KOPT-K1 (cell line): ENCODE data around the gene EEF1AKMT1.

Experiments used
- H3K27ac ChIP-seq: fragments of 200-600 bp; sonication (generic); 2 replicates; pipeline ENCODE4 v1.5.1; 2016; ENCODE audit warnings: antibody characterized with exemption, mild to moderate bottlenecking, low read depth, low read length; ENCODE audit not compliant: poor library complexity, severe bottlenecking
- H3K36me3 ChIP-seq: fragments of 200-600 bp; sonication (generic); 2 replicates; pipeline ENCODE4 v1.5.1; 2017; ENCODE audit warnings: antibody characterized with exemption, mild to moderate bottlenecking, low read length, moderate library complexity; ENCODE audit not compliant: insufficient read depth
- H3K9me3 ChIP-seq: fragments of 200-600 bp; sonication (generic); 2 replicates; pipeline ENCODE4 v1.5.1; 2017; ENCODE audit warnings: antibody characterized with exemption, low read length, mild to moderate bottlenecking; ENCODE audit not compliant: insufficient read depth, poor library complexity, severe bottlenecking

The EEF1AKMT1 gene

GRCh38 chr13:20717581-20718542 is 55.9 kb downstream of the EEF1AKMT1 start:
- no peaks in the 10 kb centered on the region for H3K36me3 ChIP-seq
- H3K27ac ChIP-seq = no peak overlapping the region
- no peaks in the 10 kb centered on the region for H3K9me3 ChIP-seq

GRCh38 chr13:20716951-20717350 is 56.8 kb downstream of the EEF1AKMT1 start:
- no peaks in the 10 kb centered on the region for H3K9me3 ChIP-seq
- H3K27ac ChIP-seq = no peak overlapping the region
- no peaks in the 10 kb centered on the region for H3K36me3 ChIP-seq

GRCh38 chr13:20715330-20715712 is 58.4 kb downstream of the EEF1AKMT1 start:
- no peaks in the 10 kb centered on the region for H3K9me3 ChIP-seq
- no peak overlapping the region for H3K27ac ChIP-seq
- H3K36me3 ChIP-seq = no peaks in the 10 kb centered on the region

GRCh38 chr13:20714563-20715329 is 59.0 kb downstream of the EEF1AKMT1 start:
- H3K36me3 ChIP-seq = no peaks in the 10 kb centered on the region
- no peaks in the 10 kb centered on the region for H3K9me3 ChIP-seq
- H3K27ac ChIP-seq = no peak overlapping the region

- Histone ChIP-seq H3K27ac (no peak overlapping the region), H3K9me3 (no peaks in the 10 kb centered on the region), H3K36me3 (no peaks in the 10 kb centered on the region)
Measured at GRCh38 chr13:20714161-20714560, 59.6 kb downstream of the EEF1AKMT1 start.

- Histone ChIP-seq H3K27ac (no peak overlapping the region), H3K36me3 (no peaks in the 10 kb centered on the region), H3K9me3 (no peaks in the 10 kb centered on the region)
Measured at GRCh38 chr13:20713751-20714150, 60.0 kb downstream of the EEF1AKMT1 start.

GRCh38 chr13:20713014-20713376 is 60.8 kb downstream of the EEF1AKMT1 start:
- H3K36me3 ChIP-seq = no peaks in the 10 kb centered on the region
- H3K27ac ChIP-seq = no peak overlapping the region
- H3K9me3 ChIP-seq = no peaks in the 10 kb centered on the region

GRCh38 chr13:20711301-20712044 is 62.3 kb downstream of the EEF1AKMT1 start:
- Histone ChIP-seq H3K27ac (no peak overlapping the region), H3K9me3 (no peaks in the 10 kb centered on the region), H3K36me3 (no peaks in the 10 kb centered on the region)

GRCh38 chr13:20709782-20710181 is 64.0 kb downstream of the EEF1AKMT1 start:
- no peak overlapping the region for H3K27ac ChIP-seq
- no peaks in the 10 kb centered on the region for H3K9me3 ChIP-seq
- H3K36me3 ChIP-seq = no peaks in the 10 kb centered on the region

GRCh38 chr13:20709369-20709768 is 64.4 kb downstream of the EEF1AKMT1 start:
- no peak overlapping the region for H3K27ac ChIP-seq

GRCh38 chr13:20708216-20708615 is 65.5 kb downstream of the EEF1AKMT1 start:
- no peaks in the 10 kb centered on the region for H3K9me3 ChIP-seq
- no peak overlapping the region for H3K27ac ChIP-seq
- H3K36me3 ChIP-seq = no peaks in the 10 kb centered on the region

More at GRCh38 chr13:20709369-20709768, 64.4 kb downstream of the EEF1AKMT1 start:
- no peaks in the 10 kb centered on the region for H3K36me3 ChIP-seq
- no peaks in the 10 kb centered on the region for H3K9me3 ChIP-seq

- Histone ChIP-seq H3K36me3 (no peaks in the 10 kb centered on the region), H3K9me3 (no peaks in the 10 kb centered on the region), H3K27ac (no peak overlapping the region)
Measured at GRCh38 chr13:20706661-20707060, 67.1 kb downstream of the EEF1AKMT1 start.

GRCh38 chr13:20704459-20705069 is 69.2 kb downstream of the EEF1AKMT1 start:
- H3K9me3 ChIP-seq = no peaks in the 10 kb centered on the region
- H3K27ac ChIP-seq = no peak overlapping the region
- H3K36me3 ChIP-seq = no peaks in the 10 kb centered on the region

GRCh38 chr13:20703780-20704458 is 69.8 kb downstream of the EEF1AKMT1 start:
- Histone ChIP-seq H3K9me3 (no peaks in the 10 kb centered on the region), H3K27ac (no peak overlapping the region), H3K36me3 (no peaks in the 10 kb centered on the region)
